Liver (tissue), 9 donors: ENCODE measurements around the gene RASL10B. TPM values are rescaled to one million over a fixed set of nuclear protein-coding genes. Genes with fewer than 3 reads are reported as not detected.

Source experiments
- DNase-seq: peaks from one replicate; pipeline ENCODE4 v3.0.0-alpha.2; 2017; ENCODE audit warnings: low spot score
- H3K27ac ChIP-seq, 2 donors: one replicate each; pipeline ENCODE4 v1.7.0; 2013; ENCODE audit warnings: inconsistent platforms in 2 of 2, low read length in 2 of 2, control low read depth in 1 of 2, low read depth in 1 of 2, mild to moderate bottlenecking in 1 of 2
- H3K27me3 ChIP-seq, 4 donors: one replicate each; pipeline versions ENCODE4 v1.6.1 to v1.7.0; 2013; ENCODE audit warnings: low read length in 3 of 4, inconsistent platforms in 1 of 4, mild to moderate bottlenecking in 1 of 4, moderate library complexity in 1 of 4; ENCODE audit not compliant: control insufficient read depth in 4 of 4, insufficient read depth in 4 of 4
- H3K36me3 ChIP-seq, 4 donors: one replicate each; pipeline versions ENCODE4 v1.6.1 to v1.7.0; 2013; ENCODE audit warnings: low read length in 3 of 4, mild to moderate bottlenecking in 3 of 4, low read depth in 1 of 4, moderate library complexity in 1 of 4; ENCODE audit not compliant: control insufficient read depth in 4 of 4, insufficient read depth in 3 of 4
- H3K4me1 ChIP-seq, 4 donors: one replicate each; pipeline versions ENCODE4 v1.6.1 to v1.7.0; 2013; ENCODE audit warnings: low read length in 3 of 4, mild to moderate bottlenecking in 3 of 4, moderate library complexity in 1 of 4; ENCODE audit not compliant: control insufficient read depth in 4 of 4, insufficient read depth in 4 of 4
- H3K4me3 ChIP-seq, 3 donors: one replicate each; pipeline versions ENCODE4 v1.6.1 to v1.7.0; 2013; ENCODE audit warnings: low read length in 3 of 3, control low read depth in 1 of 3, low read depth in 1 of 3, mild to moderate bottlenecking in 1 of 3
- H3K9ac ChIP-seq, 2 donors: one replicate each; pipeline ENCODE4 v1.7.0; 2013; ENCODE audit warnings: low read length in 2 of 2, mild to moderate bottlenecking in 2 of 2, moderate library complexity in 2 of 2, control low read depth in 1 of 2, low read depth in 1 of 2
- H3K9me3 ChIP-seq, 4 donors: one replicate each; pipeline versions ENCODE4 v1.6.1 to v1.7.0; 2013; ENCODE audit warnings: low read length in 3 of 4; ENCODE audit not compliant: control insufficient read depth in 4 of 4
- EGR1 ChIP-seq, 2 donors: IDR thresholded peaks; 2 replicates each; pipeline ENCODE4 v1.6.1; 2016 to 2018; ENCODE audit warnings: antibody characterized with exemption in 2 of 2, low read depth in 2 of 2
- FOXA1 ChIP-seq: IDR thresholded peaks from 2 replicates; pipeline ENCODE4 v1.6.1; 2016; ENCODE audit warnings: antibody characterized with exemption
- FOXA2 ChIP-seq: IDR thresholded peaks from 2 replicates; pipeline ENCODE4 v1.6.1; 2016; ENCODE audit warnings: antibody characterized with exemption
- GABPA ChIP-seq, 2 donors: IDR thresholded peaks in 1 of 2; conservative IDR thresholded peaks in 1 of 2; 2 replicates each; pipeline ENCODE4 v1.6.1; 2016; ENCODE audit warnings: antibody characterized with exemption in 2 of 2, mild to moderate bottlenecking in 1 of 2, moderate library complexity in 1 of 2
- HNF4A ChIP-seq, 2 donors: conservative IDR thresholded peaks; 2 replicates each; pipeline ENCODE4 v1.6.1; 2016; ENCODE audit warnings: antibody characterized with exemption in 2 of 2, mild to moderate bottlenecking in 2 of 2
- HNF4G ChIP-seq: IDR thresholded peaks from 2 replicates; pipeline ENCODE4 v1.6.1; 2016; ENCODE audit warnings: antibody characterized with exemption
- JUND ChIP-seq, 2 donors: IDR thresholded peaks; 2 replicates each; pipeline ENCODE4 v1.6.1; 2016; ENCODE audit warnings: antibody characterized with exemption in 2 of 2
- NR2F2 ChIP-seq: IDR thresholded peaks from 2 replicates; pipeline ENCODE4 v1.6.1; 2016; ENCODE audit warnings: antibody characterized with exemption
- RAD21 ChIP-seq, 2 donors: IDR thresholded peaks; 2 replicates each; pipeline ENCODE4 v1.6.1; 2016; ENCODE audit warnings: antibody characterized with exemption in 2 of 2, mild to moderate bottlenecking in 2 of 2
- RXRA ChIP-seq, 2 donors: IDR thresholded peaks; 2 replicates each; pipeline ENCODE4 v1.6.1; 2017 to 2018; ENCODE audit warnings: antibody characterized with exemption in 2 of 2, mild to moderate bottlenecking in 1 of 2
- SP1 ChIP-seq: IDR thresholded peaks from 2 replicates; pipeline ENCODE4 v1.6.1; 2018; ENCODE audit warnings: antibody characterized with exemption, mild to moderate bottlenecking
- TAF1 ChIP-seq: conservative IDR thresholded peaks from 2 replicates; pipeline ENCODE4 v1.6.1; 2016; ENCODE audit warnings: antibody characterized with exemption, mild to moderate bottlenecking
- YY1 ChIP-seq: IDR thresholded peaks from 2 replicates; pipeline ENCODE4 v1.6.1; 2016; ENCODE audit warnings: antibody characterized with exemption, mild to moderate bottlenecking
- WGBS: extraction: QIAGEN DNeasy Blood & Tissue Kit; methylation state at CpG from one replicate; pipeline ENCODE4 v1.1.7; 2013; 5-methylcytosine and 5-hydroxymethylcytosine counted together
- polyA plus RNA-seq, 2 donors: library from polyadenylated mRNA; stranded (reverse) in 1 of 2; unstranded in 1 of 2; fragments of 200-250 nt in 1 of 2; fragments of >200 nt in 1 of 2; fragmentation: Nextera tagmentation in 1 of 2; extraction: Ambion mirVana in 1 of 2; gene quantifications; one replicate each; pipeline versions ENCODE4 v1.2.1 to v1.2.3, GENCODE V29; 2013 to 2015
- total RNA-seq, 2 donors: library from RNA; depleted of rRNA; stranded (reverse); fragments of >200 nt; gene quantifications; one replicate each; pipeline ENCODE4 v1.2.3, GENCODE V29; 2014
- TF ChIP-seq, protein P1 (sequence below): IDR thresholded peaks from 2 replicates; pipeline ENCODE4 v1.6.1; 2016; ENCODE audit warnings: antibody characterized with exemption
- TF ChIP-seq, protein P2 (sequence below): fragments of 150-350 bp; IDR thresholded peaks from 2 replicates; pipeline ENCODE4 v1.5.1; 2017; ENCODE audit warnings: improper control_type of control experiment, low read depth, low read length; ENCODE audit not compliant: missing input control
- TF ChIP-seq, protein P3 (sequence below): IDR thresholded peaks from 2 replicates; pipeline ENCODE4 v1.6.1; 2016; ENCODE audit warnings: antibody characterized with exemption, mild to moderate bottlenecking
- TF ChIP-seq, protein P4 (sequence below): IDR thresholded peaks from 2 replicates; pipeline ENCODE4 v1.6.1; 2016; ENCODE audit warnings: antibody characterized with exemption
- TF ChIP-seq, protein P5 (sequence below): IDR thresholded peaks from 2 replicates; pipeline ENCODE4 v1.6.1; 2016; ENCODE audit warnings: antibody characterized with exemption
- donor health status: healthy.
- donor health status: healthy.
- donor health status: healthy.
- donor health status: healthy.
- donor health status: healthy.

The RASL10B gene
- total and polyA plus RNA-seq, 4 donors = 0.42 to 3.8 (median 2.2) TPM

DNA sequence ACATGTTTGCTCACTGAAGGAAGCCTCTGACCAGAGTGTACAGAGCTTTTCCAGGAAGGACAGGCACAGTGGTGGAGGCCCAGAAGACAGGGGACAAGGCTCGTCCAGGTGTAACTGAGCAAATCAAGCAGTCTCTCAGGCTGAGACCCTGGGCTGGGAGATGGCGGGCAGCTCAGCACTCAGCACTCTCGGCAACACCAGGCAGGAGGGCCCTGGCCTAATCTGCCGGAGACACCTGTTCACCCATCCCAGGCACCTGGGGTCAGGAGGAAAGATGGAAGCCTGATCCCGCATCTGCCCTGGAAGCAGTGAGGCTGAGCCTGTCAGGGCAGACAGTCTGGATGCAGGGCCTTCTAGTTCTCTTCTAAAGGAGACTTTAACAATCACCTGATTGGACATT, 4.8 kb downstream of the RASL10B start:
- peaks cover 0 to 3% (median 0%) of the 10 kb centered on the region in 4 donors for H3K27me3 ChIP-seq
- H3K4me3 ChIP-seq = no peak overlapping the region

DNA sequence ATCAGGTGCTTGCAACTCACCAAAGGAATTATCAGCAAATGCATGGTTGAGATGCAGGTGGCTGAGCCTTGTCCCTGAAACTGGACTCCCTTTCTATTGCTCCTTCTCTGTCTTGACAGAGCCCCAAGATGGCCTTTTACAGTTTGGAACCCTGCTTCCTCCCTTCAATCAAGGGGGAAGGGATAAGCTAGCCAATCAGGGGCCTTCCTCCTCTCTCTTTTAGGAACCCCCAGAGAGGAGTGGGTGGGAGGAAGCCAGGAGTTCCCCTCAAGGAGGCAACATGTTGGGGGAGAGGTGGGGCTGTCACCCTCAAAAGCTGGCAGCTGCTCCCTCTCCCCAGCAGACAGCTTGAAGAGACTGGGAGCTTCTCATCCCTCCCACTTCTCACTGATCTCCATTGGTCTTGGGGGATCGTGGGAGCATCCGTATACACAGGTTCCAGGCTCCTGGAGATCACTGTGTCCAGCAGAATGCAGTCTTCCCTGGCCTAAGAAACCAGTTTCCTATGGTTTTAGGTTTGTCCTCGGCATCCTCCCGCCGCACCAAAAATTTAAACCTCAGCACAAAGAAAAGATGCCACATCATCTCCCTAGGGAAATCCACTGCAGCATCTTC, 7.2 kb downstream of the RASL10B start:
- no peak overlapping the region for H3K27ac ChIP-seq
- no peak overlapping the region for H3K9ac ChIP-seq
- no peak for DNase-seq
- H3K36me3 ChIP-seq = no peaks in the 10 kb centered on the region
- H3K4me1 ChIP-seq = peaks cover 2 to 9% (median 5%) of the 10 kb centered on the region in 4 donors
- H3K27me3 ChIP-seq = peaks cover 0 to 5% (median 3%) of the 10 kb centered on the region in 4 donors
- 89% methylated on average over 5 of the region's 5 CpGs for WGBS
- no peaks in the 10 kb centered on the region for H3K9me3 ChIP-seq
- H3K4me3 ChIP-seq = no peak overlapping the region
- TF ChIP-seq FOXA1 = no peak
- TF ChIP-seq, protein P1, sequence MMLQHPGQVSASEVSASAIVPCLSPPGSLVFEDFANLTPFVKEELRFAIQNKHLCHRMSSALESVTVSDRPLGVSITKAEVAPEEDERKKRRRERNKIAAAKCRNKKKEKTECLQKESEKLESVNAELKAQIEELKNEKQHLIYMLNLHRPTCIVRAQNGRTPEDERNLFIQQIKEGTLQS = no peak
- TF ChIP-seq JUND (IDR thresholded peaks at IDR 0.05) = no peak
- no peak for TF ChIP-seq RXRA (IDR thresholded peaks at IDR 0.05)
- TF ChIP-seq FOXA2 = no peak
- TF ChIP-seq, protein P2, sequence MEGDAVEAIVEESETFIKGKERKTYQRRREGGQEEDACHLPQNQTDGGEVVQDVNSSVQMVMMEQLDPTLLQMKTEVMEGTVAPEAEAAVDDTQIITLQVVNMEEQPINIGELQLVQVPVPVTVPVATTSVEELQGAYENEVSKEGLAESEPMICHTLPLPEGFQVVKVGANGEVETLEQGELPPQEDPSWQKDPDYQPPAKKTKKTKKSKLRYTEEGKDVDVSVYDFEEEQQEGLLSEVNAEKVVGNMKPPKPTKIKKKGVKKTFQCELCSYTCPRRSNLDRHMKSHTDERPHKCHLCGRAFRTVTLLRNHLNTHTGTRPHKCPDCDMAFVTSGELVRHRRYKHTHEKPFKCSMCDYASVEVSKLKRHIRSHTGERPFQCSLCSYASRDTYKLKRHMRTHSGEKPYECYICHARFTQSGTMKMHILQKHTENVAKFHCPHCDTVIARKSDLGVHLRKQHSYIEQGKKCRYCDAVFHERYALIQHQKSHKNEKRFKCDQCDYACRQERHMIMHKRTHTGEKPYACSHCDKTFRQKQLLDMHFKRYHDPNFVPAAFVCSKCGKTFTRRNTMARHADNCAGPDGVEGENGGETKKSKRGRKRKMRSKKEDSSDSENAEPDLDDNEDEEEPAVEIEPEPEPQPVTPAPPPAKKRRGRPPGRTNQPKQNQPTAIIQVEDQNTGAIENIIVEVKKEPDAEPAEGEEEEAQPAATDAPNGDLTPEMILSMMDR = no peak
- no peak for TF ChIP-seq GABPA (IDR thresholded peaks at IDR 0.05 in 1 of 2, conservative IDR thresholded peaks at IDR 0.05 in 1 of 2)
- TF ChIP-seq RAD21 (IDR thresholded peaks at IDR 0.05) = no peak
- no peak for TF ChIP-seq SP1
- no peak for TF ChIP-seq TAF1

More for the DNA sequence above, 4.8 kb downstream of the RASL10B start:
- Histone ChIP-seq H3K9ac (no peak overlapping the region), H3K4me1 (peaks cover 0 to 6% (median 4%) of the 10 kb centered on the region in 4 donors), H3K27ac (no peak overlapping the region), H3K36me3 (no peaks in the 10 kb centered on the region), H3K9me3 (no peaks in the 10 kb centered on the region)
- TF ChIP-seq JUND (IDR thresholded peaks at IDR 0.05) (no peak), FOXA2 (no peak), TAF1 (no peak), NR2F2 (no peak), FOXA1 (no peak), RXRA (IDR thresholded peaks at IDR 0.05) (no peak), RAD21 (IDR thresholded peaks at IDR 0.05) (no peak), YY1 (no peak), GABPA (IDR thresholded peaks at IDR 0.05 in 1 of 2, conservative IDR thresholded peaks at IDR 0.05 in 1 of 2) (no peak), HNF4A (conservative IDR thresholded peaks at IDR 0.05) (no peak), EGR1 (IDR thresholded peaks at IDR 0.05; ENCODE audit: low read depth in 2 of 2) (no peak), SP1 (no peak), HNF4G (no peak)
- TF ChIP-seq, protein P2 = no peak
- TF ChIP-seq, protein P3, sequence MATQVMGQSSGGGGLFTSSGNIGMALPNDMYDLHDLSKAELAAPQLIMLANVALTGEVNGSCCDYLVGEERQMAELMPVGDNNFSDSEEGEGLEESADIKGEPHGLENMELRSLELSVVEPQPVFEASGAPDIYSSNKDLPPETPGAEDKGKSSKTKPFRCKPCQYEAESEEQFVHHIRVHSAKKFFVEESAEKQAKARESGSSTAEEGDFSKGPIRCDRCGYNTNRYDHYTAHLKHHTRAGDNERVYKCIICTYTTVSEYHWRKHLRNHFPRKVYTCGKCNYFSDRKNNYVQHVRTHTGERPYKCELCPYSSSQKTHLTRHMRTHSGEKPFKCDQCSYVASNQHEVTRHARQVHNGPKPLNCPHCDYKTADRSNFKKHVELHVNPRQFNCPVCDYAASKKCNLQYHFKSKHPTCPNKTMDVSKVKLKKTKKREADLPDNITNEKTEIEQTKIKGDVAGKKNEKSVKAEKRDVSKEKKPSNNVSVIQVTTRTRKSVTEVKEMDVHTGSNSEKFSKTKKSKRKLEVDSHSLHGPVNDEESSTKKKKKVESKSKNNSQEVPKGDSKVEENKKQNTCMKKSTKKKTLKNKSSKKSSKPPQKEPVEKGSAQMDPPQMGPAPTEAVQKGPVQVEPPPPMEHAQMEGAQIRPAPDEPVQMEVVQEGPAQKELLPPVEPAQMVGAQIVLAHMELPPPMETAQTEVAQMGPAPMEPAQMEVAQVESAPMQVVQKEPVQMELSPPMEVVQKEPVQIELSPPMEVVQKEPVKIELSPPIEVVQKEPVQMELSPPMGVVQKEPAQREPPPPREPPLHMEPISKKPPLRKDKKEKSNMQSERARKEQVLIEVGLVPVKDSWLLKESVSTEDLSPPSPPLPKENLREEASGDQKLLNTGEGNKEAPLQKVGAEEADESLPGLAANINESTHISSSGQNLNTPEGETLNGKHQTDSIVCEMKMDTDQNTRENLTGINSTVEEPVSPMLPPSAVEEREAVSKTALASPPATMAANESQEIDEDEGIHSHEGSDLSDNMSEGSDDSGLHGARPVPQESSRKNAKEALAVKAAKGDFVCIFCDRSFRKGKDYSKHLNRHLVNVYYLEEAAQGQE = no peak
- TF ChIP-seq, protein P4, sequence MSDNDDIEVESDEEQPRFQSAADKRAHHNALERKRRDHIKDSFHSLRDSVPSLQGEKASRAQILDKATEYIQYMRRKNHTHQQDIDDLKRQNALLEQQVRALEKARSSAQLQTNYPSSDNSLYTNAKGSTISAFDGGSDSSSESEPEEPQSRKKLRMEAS = no peak
- TF ChIP-seq, protein P5, sequence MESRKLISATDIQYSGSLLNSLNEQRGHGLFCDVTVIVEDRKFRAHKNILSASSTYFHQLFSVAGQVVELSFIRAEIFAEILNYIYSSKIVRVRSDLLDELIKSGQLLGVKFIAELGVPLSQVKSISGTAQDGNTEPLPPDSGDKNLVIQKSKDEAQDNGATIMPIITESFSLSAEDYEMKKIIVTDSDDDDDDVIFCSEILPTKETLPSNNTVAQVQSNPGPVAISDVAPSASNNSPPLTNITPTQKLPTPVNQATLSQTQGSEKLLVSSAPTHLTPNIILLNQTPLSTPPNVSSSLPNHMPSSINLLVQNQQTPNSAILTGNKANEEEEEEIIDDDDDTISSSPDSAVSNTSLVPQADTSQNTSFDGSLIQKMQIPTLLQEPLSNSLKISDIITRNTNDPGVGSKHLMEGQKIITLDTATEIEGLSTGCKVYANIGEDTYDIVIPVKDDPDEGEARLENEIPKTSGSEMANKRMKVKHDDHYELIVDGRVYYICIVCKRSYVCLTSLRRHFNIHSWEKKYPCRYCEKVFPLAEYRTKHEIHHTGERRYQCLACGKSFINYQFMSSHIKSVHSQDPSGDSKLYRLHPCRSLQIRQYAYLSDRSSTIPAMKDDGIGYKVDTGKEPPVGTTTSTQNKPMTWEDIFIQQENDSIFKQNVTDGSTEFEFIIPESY = no peak
- WGBS = 94% methylated on average over 5 of the region's 5 CpGs
- no peak for DNase-seq
